Measurements from ENCODE around the gene XAB2. TPM values are rescaled to one million over a fixed set of nuclear protein-coding genes. Genes with fewer than 3 reads are reported as not detected.
A peak's percentile ranks its signal among the peaks of the same experiment; 100 is the strongest.

XAB2 gene
- total RNA-seq, 1 experiment from 2014 or later, result 84.4 TPM

- ChIA-PET CTCF (no interaction called here), POLR2A (ENCODE audit: unreplicated experiment) (no interaction called here)
- no peaks in the 10 kb centered on the region for H3K27me3 ChIP-seq (ENCODE audit: low read length)
- no peak overlapping the region for H3K4me2 ChIP-seq (ENCODE audit: low read length)
- intact Hi-C loops (cut with micrococcal nuclease), result no loop called here
- no peaks in the 10 kb centered on the region for H4K20me1 ChIP-seq (ENCODE audit: low read length)
- TF ChIP-seq EZH2phosphoT487 (IDR thresholded peaks at IDR 0.05; ENCODE audit: borderline replicate concordance, low read length) (no peak), CTCF (conservative IDR thresholded peaks at IDR 0.05; ENCODE audit: low read depth, low read length) (no peak), EZH2 (IDR thresholded peaks at IDR 0.05; ENCODE audit: low read length, unreplicated experiment) (no peak)
- no peak overlapping the region for H3K4me3 ChIP-seq (ENCODE audit: low read length)
- no peaks in the 10 kb centered on the region for H3F3A ChIP-seq (ENCODE audit: low read length, unreplicated experiment)
- no peaks in the 10 kb centered on the region for H3K9me3 ChIP-seq (ENCODE audit: low read length)
- no peaks in the 10 kb centered on the region for H3K79me2 ChIP-seq (ENCODE audit: low read length)
- no TSS peak for BruUV-seq (replicated peaks)
- no peak overlapping the region for H2AFZ ChIP-seq (ENCODE audit: low read length)
- H3K36me3 ChIP-seq (ENCODE audit: low read depth, low read length), result peaks cover 48% of the 10 kb centered on the region; the same call in 1 of the 2 replicates
- no peak overlapping the region for H3K9ac ChIP-seq (ENCODE audit: low read length)
- H3K27ac ChIP-seq (ENCODE audit: low read length), result no peak overlapping the region
- H3K4me1 ChIP-seq (ENCODE audit: insufficient read depth, low read length), result peaks cover 18% of the 10 kb centered on the region
- ATAC-seq, result no peak
- no peak for DNase-seq
- no peaks in the 10 kb centered on the region for H3K9me2 ChIP-seq (replicated peaks; ENCODE audit: low read length)
These were observed 8.6 kb downstream of the XAB2 start for GRCh38 chr19:7620442-7621412.

DNA sequence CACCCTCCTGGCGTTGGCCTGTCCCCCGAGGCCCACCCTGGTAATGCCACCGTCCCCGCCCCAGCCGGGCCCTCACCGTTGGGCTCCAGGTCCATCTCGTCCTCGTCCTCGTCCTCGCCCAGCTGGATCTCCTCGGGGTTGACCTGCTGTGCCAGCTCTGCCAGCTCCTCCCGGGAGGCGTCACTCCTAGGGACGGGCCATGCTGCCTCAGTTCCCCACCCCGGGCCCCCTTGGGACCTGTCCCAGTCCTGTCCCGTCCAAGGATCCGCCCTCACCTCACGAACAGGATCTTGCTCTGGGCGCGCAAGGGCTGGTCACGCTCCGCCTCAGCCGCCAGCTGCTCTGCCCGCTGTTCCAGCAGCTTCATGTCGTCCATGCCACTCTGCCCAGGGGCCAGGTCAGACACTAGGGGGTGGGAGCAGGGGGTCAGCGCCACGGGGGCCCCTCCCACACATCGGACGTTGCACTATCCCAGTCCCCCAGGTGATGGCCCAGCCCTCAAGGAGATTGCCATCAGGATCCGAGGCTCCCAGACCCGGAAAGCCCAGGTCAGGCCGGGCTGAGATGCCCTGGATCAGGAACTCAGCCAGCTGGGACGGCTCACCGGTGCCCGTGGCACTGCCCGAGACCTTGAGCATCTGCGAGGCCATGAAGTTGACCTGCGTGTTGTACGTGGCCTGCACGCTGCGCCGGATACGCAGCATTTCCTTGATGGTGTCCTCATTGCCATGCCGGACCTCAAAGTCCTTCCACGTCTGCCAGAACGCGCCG lies 9.5 kb downstream of the XAB2 start:
- Histone ChIP-seq H3K9me2 (replicated peaks; ENCODE audit: low read length) (no peaks in the 10 kb centered on the region), H3K4me2 (ENCODE audit: low read length) (no peak overlapping the region), H3K4me1 (ENCODE audit: insufficient read depth, low read length) (peaks cover 18% of the 10 kb centered on the region), H3K9me3 (ENCODE audit: low read length) (no peaks in the 10 kb centered on the region), H2AFZ (ENCODE audit: low read length) (no peak overlapping the region), H3K4me3 (ENCODE audit: low read length) (no peak overlapping the region), H3K27ac (ENCODE audit: low read length) (no peak overlapping the region; the same call in 1 of the 2 replicates), H4K20me1 (ENCODE audit: low read length) (no peaks in the 10 kb centered on the region), H3F3A (ENCODE audit: low read length, unreplicated experiment) (no peaks in the 10 kb centered on the region), H3K27me3 (ENCODE audit: low read length) (no peaks in the 10 kb centered on the region), H3K36me3 (ENCODE audit: low read depth, low read length) (peaks cover 47% of the 10 kb centered on the region; the same call in 1 of the 2 replicates), H3K79me2 (ENCODE audit: low read length) (no peaks in the 10 kb centered on the region), H3K9ac (ENCODE audit: low read length) (no peak overlapping the region)
- ChIA-PET CTCF (interaction anchor here (0.8 kb wide), 1 partner anchor 52 kb away, joined by 4 read pairs; no protein-coding TSS in a partner anchor), POLR2A (ENCODE audit: unreplicated experiment) (interaction anchor here (0.6 kb wide), 1 partner anchor 314 kb away, joined by 3 read pairs; no protein-coding TSS in a partner anchor)
- no peak for DNase-seq
- no peak for ATAC-seq
- TF ChIP-seq EZH2 (IDR thresholded peaks at IDR 0.05; ENCODE audit: low read length, unreplicated experiment) (no peak), EZH2phosphoT487 (IDR thresholded peaks at IDR 0.05; ENCODE audit: borderline replicate concordance, low read length) (no peak), CTCF (conservative IDR thresholded peaks at IDR 0.05; ENCODE audit: low read depth, low read length) (no peak)
- intact Hi-C loops (cut with micrococcal nuclease), result no loop called here
- BruUV-seq (replicated peaks), result TSS peak; percentile 32

All from PC-3 (cell line).